HepG2 (cell line): ENCODE measurements around the gene GPR87. TPM values are rescaled to one million over a fixed set of nuclear protein-coding genes. Genes with fewer than 3 reads are reported as not detected.

ENCODE experiments used
- AHDC1 ChIP-seq: sonication (generic); formaldehyde crosslinking; IDR thresholded peaks from 2 replicates; pipeline ENCODE4 v1.5.1; 2020; ENCODE audit warnings: mild to moderate bottlenecking, missing genetic modification reagents, borderline replicate concordance
- MED1 ChIP-seq: sonication (generic); formaldehyde crosslinking; IDR thresholded peaks from 2 replicates; pipeline ENCODE4 v1.4.0; 2020; ENCODE audit warnings: missing genetic modification reagents
- MYNN ChIP-seq: sonication (generic); formaldehyde crosslinking; IDR thresholded peaks from 2 replicates; pipeline ENCODE4 v1.4.0; 2020; ENCODE audit warnings: mild to moderate bottlenecking, low read depth, missing genetic modification reagents
- NFRKB ChIP-seq: fragments of 450-650 bp; IDR thresholded peaks from 2 replicates; pipeline ENCODE4 v1.6.1; 2017
- RAD21 ChIP-seq: fragments of 450-650 bp; formaldehyde crosslinking; IDR thresholded peaks from 2 replicates; pipeline ENCODE4 v1.5.0; 2020; ENCODE audit warnings: mild to moderate bottlenecking
- REPIN1 ChIP-seq: sonication (generic); formaldehyde crosslinking; IDR thresholded peaks from 2 replicates; pipeline ENCODE4 v1.8.0; 2022; ENCODE audit warnings: missing genetic modification reagents, low read depth, mild to moderate bottlenecking, borderline replicate concordance
- SNAPC4 ChIP-seq: sonication (generic); formaldehyde crosslinking; IDR thresholded peaks from 2 replicates; pipeline ENCODE4 v1.4.0; 2020; ENCODE audit warnings: mild to moderate bottlenecking, missing genetic modification reagents
- YEATS2 ChIP-seq: sonication (generic); formaldehyde crosslinking; IDR thresholded peaks from 2 replicates; pipeline ENCODE4 v1.4.0; 2020; ENCODE audit warnings: missing genetic modification reagents, borderline replicate concordance
- ZNF496 ChIP-seq: sonication (generic); formaldehyde crosslinking; IDR thresholded peaks from 2 replicates; pipeline ENCODE4 v1.8.1; 2023; ENCODE audit warnings: mild to moderate bottlenecking, moderate library complexity, missing genetic modification reagents; ENCODE audit not compliant: insufficient replicate concordance
- polyA plus RNA-seq, 8 experiments: library from polyadenylated mRNA; depleted of rRNA in 3 of 8; stranded (reverse) in 7 of 8; unstranded in 1 of 8; fragments of >200 nt; fragmentation: Illumina TruSeq in 4 of 8; extraction: Trizol in 4 of 8; gene quantifications; 2 replicates each; pipeline versions ENCODE4 v1.2.1 to v1.2.3, GENCODE V29; 2011 to 2016; ENCODE audit warnings: low read depth in 4 of 8, missing spikeins in 1 of 8, mixed read lengths in 1 of 8; ENCODE audit not compliant: insufficient read depth in 1 of 8
- total RNA-seq, 5 experiments: library from RNA; depleted of rRNA; stranded (reverse); fragments of >200 nt; fragmentation: Illumina TruSeq; extraction: Trizol; gene quantifications; 2 replicates each; pipeline ENCODE4 v1.2.3, GENCODE V29; 2016; ENCODE audit warnings: low read depth in 1 of 5

GPR87 gene
- total and polyA plus RNA-seq, 2 of the 13 experiments (the other 11 are each of a cell fraction or from before 2014, with no cell fraction given): not detected

- TF ChIP-seq SNAPC4 (CRISPR knock-in tag) (no peak), RAD21 (CRISPR knock-in tag) (no peak), NFRKB (no peak), YEATS2 (CRISPR knock-in tag) (no peak), MED1 (no peak), AHDC1 (CRISPR knock-in tag) (no peak), REPIN1 (CRISPR knock-in tag) (no peak), ZNF496 (CRISPR knock-in tag) (no peak), MYNN (CRISPR knock-in tag) (no peak)
- TF ChIP-seq, all 625 proteins: peak for 0
Observed at GRCh38 chr3:151283387-151283786, 33.2 kb downstream of the GPR87 start (continued).
